GM19193 (cell line): ENCODE measurements around the gene KLC1.

Experiments used
- POLR2A ChIP-seq: IDR thresholded peaks from 4 replicates; pipeline ENCODE4 v1.6.1; 2011; ENCODE audit not compliant: insufficient read depth, insufficient read length; ENCODE audit errors: extremely low read depth

KLC1 gene

GRCh38 chr14:103628684-103629502 lies at the start of gene KLC1:
Gene KLC1, plus strand, starts transcription at chr14:103629211. Its CDS starts 25,354 bp downstream, at chr14:103654565.
- TF ChIP-seq POLR2A = peak; percentile 83

GRCh38 chr14:103581206-103581605 lies 47.8 kb upstream of the KLC1 start:
- no peak for TF ChIP-seq POLR2A

DNA sequence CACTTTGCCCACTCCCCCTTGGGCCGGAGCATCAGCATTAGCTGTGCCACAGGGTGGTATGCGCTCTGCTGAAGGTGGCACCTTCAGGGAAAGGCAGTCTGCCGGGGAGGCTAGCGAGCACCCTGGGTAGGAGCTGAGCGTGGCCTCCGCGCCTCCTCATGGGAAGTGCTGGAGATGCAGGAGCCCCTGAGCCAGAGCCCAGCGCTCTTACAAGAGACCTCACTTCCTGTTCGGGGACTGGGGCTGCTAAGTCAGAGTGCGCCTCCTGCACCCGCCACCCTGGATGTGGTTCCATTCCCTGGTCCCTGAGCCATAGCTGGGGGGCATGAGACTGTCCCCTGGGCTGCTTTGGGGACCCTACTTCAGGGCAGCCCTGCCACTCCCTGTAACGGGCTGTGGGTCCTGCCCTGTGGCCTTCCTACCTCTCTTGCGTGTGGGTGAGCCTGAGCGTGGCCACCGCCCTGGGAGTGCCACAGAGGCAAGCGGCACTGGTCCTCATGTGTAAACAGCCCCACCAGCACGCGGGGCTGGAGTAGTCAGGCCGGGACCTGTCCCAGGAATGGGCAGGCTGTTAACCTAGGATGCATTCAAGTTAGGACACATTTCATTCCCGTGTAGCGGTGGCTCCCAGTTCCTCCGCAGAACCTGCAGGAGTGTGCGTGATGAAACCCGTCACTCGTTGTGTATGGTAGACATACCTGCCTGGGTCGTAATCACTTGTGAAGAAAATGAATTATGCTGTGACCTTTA lies 46.9 kb upstream of the KLC1 start:
- TF ChIP-seq POLR2A = no peak

DNA sequence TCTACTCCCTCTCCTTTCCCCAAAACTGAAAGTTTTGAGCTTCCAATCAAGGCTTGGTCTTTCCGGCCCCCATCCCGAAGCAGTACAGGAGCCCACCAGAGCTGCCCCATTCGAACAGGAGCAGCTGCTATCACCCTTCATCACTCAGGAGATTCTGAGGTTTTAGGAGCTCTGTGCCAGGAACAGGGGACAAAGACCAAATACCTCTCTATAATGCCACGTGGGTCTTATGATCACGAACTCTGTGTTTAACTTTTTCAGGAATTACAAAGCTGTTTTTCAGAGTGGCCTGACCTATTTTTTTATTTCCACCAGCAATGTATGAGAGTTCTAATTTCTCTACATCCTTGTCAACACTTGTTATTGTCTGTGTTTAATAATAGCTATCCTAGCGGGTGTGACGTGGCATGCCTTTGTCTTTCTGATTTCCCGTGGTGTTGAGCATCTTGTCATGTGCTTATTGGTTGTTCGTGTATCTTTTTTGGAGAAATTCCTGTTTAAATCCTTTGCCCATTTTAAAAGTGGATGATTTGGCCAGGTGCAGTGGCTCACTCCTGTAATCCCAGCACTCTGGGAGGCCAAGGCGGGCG lies 44.6 kb upstream of the KLC1 start:
- TF ChIP-seq POLR2A = no peak

GRCh38 chr14:103593577-103593976 lies 35.4 kb upstream of the KLC1 start:
- TF ChIP-seq POLR2A = no peak

GRCh38 chr14:103594265-103594664 lies 34.7 kb upstream of the KLC1 start:
- TF ChIP-seq POLR2A = no peak

DNA sequence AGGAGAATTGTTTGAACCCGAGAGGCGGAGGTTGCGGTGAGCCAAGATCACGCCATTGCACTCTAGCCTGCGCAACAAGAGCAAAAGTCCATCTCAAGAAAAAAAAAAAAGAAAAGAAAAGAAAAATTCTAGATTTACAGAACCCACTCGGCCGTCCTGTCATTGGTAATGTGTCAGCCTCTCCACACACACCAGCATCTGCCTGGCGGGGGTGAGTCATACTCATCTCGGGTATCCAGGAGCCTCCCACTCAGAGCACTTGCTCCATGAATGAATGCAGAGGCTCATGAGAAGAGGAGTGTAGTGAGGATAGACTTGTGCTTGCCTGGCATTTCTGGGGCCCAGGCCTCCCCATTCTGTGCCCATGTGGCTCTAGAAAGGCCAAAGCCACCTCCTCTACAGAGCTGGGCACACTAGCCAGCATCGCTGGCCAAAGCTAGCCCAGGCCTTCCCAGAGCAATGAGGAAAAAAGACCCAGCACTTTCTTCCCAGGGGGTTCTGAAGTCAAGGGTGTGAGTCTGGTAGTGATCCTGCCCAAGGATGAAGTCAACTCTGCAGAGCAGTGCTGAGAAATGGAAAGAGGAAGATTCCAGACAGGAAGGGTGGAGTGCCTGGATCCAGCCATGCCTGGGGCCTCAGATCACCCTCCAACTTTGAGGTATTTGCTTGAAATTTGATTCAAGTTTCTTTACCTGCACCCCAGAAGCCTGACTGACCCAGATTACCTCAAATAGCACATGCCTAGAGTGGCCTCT lies 31.2 kb upstream of the KLC1 start:
- no peak for TF ChIP-seq POLR2A

DNA sequence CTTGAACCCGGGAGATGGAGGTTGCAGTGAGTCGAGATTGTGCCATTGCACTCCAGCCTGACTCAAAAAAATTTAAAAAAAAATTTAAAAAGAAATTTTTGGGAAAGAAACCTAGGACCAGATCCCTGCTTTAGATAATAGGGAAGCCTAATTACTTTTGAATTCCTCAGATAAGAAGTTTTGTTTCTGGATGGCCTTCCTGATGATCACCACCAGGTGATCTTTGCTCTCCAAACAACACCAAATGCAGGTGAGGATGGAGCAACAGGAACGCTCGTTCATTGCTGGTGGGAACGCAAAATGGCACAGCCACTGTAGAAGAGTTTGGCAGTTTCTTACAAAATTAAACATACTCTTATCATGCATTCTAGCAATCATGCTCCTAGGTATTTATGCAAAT lies 28.5 kb upstream of the KLC1 start:
- no peak for TF ChIP-seq POLR2A

GRCh38 chr14:103604620-103605019 lies 24.4 kb upstream of the KLC1 start:
- TF ChIP-seq POLR2A = no peak

DNA sequence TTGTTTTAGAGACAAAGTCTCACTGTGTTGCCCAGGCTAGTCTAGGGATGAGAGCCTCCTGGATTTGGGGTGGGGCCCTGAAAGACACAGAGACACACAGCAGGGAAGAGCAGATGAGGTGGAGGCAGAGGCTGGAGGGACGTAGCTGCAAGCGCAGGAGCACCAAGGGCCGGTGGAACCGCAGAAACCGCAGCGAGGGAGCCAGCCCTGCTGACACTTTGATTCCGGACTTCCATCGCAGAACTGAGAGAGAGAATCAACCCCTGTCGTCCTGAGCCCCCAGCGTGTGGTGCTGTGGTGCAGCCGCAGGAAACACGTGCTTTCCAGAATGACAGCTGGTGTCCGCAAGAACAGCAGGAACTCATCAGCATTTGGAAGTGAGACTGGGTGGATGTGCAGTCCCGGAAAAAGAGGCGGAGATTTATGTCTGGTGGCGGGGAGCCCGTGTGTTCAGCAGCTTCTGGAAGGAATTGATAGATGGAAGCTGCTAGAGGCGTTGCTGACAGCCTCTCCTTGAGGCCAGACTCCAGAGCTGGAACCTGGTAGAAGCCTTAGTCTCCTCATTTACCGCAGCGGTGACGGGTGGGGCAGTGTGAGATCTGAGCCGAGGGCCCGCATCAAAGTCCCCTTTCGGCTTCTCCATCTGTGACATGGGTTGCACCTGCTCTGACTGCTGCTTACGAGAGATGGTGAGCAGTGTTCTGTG lies 21.9 kb upstream of the KLC1 start:
- TF ChIP-seq POLR2A = no peak

- TF ChIP-seq POLR2A = no peak
Measured at GRCh38 chr14:103607822-103608221, 21.2 kb upstream of the KLC1 start.

DNA sequence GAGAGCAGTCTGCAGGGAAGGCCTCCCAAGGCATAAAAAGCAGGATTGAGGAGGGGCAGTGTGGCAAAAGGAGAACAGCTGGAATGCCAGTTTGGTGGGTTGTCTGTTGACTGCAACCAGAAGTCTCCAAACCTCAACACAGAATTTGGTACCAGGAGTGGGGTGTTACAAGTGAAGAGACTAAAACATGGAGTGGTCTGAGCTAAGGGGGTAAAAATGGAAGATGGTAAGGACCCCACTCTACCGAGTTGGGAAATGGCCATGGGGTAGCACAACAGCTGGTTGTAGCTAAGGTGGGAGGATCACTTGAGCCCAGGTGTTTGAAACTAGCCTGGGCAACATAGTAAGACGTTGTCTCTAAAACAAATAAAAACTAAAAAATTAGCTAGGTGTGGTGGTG lies 17.8 kb upstream of the KLC1 start:
- TF ChIP-seq POLR2A = no peak

GRCh38 chr14:103613517-103613916 lies 15.5 kb upstream of the KLC1 start:
- TF ChIP-seq POLR2A = no peak

- no peak for TF ChIP-seq POLR2A
Measured at GRCh38 chr14:103616635-103617300, 12.2 kb upstream of the KLC1 start.
